Renal cortical epithelial cell (primary cell): ENCODE results near the gene C3orf80. TPM values are rescaled to one million over a fixed set of nuclear protein-coding genes. Genes with fewer than 3 reads are reported as not detected.
"Not testable (repeated sequence)": the region's sequence is repeated elsewhere in the genome, so short reads cannot be mapped to it uniquely, and the experiment has no call there.

ENCODE experiments used
- DNase-seq: peaks from one replicate; pipeline ENCODE4 v3.0.0-alpha.2; 2011; ENCODE audit warnings: low read depth
- total RNA-seq: library from RNA; depleted of rRNA; stranded (reverse); fragments of >200 nt; gene quantifications from 2 replicates; pipeline ENCODE4 v1.2.3, GENCODE V29; 2014

C3orf80 gene
- total RNA-seq, 1 donor from 2014 or later: not detected

DNA sequence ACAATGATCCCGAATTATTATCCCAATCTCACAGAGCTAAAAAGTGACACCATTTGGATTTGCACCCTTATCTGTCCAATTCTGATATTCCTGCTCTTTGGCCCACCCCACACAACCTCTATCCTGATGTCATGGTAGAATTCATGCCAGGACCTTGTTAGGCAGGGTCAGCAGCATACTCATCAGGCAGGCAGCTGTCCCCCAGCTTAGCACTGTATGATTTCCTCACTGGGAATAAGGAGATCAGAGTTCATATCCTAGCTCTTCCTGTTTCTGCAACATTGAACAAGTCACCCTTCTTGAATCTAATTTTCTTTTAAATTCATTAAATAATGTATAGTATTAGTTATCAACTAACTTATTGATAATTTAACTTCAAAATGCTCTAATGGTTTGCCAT lies 12.0 kb upstream of the C3orf80 start:
- no peak for DNase-seq

DNA sequence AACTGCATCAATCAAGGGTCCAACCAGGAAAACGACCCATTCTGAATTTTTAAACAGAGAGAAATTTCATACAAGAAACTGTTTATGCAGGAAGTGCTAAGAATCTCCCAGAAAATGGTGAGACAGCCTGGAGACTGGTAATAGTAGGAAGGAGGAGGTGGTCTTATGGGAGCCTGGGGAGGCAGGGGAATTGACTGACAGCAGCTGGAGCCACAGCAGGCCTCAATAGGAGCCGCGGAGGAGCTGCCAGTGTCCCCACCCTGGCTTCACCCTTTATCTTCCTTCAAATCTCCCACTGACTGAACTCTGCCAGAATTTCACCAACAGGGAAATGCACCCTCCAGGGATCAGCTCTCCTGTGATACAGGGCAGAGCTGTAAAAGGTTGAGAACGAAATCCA lies 7.5 kb upstream of the C3orf80 start:
- DNase-seq: no peak

DNA sequence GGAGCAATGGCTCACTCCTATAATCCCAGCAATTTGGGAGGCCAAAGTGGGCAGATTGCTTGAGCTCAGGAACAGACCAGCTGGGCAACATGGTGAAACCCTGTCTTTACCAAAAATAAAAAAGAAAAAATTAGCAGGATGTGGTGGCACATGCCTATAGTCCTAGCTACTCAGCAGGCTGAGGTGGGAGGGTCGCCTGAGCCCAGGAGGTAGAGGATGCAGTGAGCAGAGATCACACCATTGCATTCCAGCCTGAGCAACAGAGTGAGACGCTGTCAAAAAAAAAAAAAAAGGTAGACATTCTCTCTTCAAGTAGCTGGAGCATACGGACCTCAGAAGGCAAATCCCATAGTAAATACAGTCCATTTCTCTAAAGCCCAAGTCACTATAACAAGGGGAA lies 7.1 kb upstream of the C3orf80 start:
- DNase-seq: no peak

DNA sequence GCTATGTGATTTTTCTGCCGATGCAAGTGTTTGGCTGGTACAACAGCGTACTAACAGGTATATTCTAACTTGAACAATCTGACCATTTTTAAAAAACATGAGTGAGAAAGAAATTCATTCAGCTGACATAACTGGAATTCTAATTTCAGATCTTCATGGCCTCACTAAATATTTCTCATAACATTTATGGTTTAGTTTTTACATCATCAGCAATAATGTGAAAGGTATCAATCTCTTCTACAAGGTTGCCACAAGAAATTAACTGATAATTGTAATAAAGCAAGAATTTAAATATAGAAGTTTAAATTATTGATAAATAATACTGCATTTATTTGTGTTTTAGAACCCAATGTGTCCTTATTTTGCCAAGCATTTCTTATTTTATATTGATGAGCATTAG lies 5.2 kb upstream of the C3orf80 start:
- DNase-seq: no peak

DNA sequence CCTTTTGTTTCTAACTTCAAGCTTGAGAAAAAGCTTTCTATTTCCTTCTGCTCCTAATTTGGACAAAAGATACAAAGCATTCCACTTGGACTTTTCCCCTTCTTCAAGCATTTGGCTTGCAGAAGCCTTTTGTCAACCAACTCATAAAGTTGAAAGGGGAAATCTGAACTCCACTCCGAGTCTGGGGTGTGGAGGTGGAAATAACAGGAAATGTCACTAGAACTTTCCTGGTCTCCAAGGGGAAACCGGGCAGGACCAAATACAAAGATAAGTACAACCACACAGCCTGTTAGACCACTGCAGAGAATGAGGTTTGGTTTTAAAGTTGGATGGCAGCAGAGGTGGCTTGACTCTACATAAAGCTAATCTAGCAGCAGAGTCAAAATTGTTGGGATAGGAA lies 4.2 kb upstream of the C3orf80 start:
- DNase-seq: no peak

DNA sequence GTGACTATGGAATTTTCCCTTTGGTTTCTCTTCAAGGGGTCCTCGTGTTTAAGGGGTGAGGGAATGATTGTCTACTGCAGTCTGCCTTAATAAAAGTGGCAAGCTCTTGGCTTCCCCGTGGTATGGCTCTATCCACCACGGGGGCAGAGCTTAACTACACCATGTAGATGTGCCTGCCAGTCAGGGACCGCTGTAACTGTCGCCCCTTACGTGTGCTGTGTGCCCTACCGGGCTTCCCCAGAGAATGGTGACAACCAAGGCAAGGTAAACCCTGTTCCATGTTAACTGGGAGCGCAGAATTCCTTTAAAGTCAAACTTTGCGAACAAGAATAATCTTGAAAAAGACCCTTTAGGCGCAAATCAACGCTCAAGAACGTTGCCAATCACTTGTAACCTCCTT lies 966 bp upstream of the C3orf80 start:
- no peak for DNase-seq

DNA sequence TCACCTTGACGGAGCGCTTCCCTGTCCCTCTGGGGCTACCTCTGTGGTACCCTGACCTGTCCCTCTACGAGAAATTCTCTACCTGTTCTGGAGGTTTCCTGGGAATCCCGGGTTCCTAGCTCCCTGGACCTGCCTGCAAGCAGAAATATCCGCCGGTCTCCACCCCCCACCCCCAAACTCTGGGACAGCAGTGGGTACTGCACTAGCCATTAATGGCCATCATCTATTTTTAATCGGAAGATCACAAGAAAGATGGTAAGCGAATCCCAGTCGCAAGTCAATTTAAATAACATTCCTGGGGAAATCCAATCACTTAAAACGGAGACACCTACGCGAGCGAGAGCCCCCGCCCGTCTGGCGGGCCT lies 429 bp upstream of the C3orf80 start:
- DNase-seq: no peak

DNA sequence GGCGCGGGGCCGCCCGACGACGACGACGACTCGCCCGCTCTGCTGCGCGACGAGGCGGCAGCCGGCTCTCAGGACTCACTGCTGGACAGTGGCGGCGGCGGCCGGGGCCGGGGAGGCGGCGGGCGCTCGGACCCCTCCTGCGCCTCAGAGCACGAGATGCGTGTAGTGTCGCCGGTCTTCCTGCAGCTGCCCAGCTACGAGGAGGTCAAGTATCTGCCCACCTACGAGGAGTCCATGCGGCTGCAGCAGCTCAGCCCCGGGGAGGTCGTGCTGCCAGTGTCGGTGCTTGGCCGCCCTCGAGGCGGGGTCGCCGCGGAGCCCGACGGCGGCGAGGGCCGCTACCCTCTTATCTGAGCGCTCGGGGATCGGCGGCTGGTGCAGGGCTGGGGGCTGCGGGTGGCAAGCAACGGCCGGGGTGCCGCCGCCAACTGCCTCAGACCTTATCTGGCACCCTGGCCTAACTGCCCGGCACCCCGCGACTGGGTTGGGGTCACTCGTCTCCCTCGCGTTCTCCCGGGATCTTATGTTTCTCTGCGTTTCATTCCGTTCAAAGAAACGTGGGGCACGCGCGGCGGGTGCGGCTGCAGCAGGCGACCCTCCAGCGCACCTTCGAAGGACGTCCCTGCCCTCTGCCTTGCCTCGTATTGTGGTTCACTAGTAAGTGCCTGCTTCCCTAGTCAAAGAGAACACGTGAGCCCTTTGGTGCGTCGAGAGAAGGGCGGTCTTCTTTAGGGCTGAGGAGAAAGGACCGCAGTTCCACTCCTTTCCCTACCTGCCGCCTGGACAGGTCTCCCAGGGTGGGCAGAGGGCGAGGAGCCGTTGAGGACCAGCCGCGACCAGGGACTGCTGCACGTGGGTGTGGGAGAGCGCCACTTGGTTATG lies 1.0 kb downstream of the C3orf80 start:
- DNase-seq: no peak

DNA sequence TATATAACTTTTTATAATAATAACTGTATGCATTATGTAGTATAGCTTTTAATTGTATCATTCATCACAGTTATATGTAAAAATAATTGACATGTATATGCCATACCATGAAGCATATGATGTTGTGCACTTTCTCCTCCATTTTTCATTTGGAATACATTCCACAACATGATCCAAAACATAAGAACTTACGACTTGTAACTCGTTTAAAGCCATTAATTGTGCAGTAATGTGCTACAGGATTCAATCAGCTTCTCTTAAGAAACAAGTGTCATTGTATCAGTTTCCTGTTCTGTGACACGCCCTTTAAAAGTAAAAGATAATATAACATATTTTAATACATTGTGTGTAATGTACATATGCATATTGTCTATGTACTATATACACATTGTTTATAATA lies 2.2 kb downstream of the C3orf80 start:
- no peak for DNase-seq

DNA sequence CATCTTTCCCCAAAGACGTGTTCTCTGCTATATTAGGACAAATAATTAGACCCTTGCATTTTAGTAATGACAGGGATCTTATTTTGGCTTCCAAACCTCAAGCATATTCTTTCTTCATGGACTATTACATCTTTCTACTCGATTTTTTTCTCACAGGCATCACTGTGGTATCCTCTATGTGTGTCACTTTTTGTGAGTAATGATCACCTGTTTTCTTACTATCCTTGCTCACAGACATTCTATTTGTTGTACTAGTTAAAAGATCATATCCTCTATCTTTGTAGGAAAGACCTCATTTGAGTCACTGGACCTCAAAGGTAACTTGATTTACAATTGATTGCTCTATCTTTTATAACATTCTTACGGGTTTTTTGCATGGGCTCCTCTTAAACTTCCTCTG lies 6.8 kb downstream of the C3orf80 start:
- no peak for DNase-seq

DNA sequence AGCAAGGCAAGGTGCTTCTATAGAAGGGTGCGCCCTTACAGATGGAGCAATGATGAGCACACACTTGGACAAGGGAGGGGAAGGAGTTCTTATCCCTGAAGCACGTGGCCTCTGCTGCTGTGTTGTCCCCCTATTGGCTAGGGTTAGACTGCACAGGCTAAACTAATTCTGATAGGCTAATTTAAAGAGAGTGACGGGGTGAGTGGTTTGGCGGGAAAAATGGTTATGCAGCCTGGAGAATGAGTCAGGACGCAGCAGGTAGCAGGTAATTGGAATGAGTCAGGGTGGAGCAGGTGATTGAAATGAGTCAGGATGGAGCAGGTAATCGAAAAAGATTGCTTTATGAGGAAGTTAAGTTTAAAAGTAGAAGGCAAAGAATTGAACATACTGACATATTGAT lies 15.5 kb downstream of the C3orf80 start:
- DNase-seq: not testable (repeated sequence)

DNA sequence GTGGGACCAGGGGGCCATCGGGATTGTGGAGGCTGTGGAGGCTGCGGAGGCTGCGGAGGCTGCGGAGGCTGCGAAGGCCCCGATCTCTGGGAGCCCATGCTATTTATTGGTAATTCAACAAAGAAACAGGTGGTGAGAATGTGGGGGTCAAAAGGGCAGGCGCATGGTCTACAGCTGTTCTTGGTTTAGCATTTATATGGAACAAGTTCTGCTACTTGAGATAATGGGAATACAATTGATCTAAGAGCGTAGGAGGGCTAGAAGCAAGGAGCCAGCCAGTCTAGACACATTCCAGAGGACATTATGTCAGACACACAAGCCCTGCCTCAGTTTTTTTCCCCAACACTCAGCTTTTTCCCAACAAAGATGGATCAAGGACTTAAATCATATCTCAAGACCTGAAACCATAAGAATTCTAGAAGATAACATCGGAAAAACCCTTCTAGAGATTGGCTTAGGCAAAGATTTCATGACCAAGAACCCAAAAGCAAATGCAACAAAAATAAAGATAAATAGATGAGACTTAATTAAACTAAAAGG lies 20.1 kb downstream of the C3orf80 start:
- no peak for DNase-seq

DNA sequence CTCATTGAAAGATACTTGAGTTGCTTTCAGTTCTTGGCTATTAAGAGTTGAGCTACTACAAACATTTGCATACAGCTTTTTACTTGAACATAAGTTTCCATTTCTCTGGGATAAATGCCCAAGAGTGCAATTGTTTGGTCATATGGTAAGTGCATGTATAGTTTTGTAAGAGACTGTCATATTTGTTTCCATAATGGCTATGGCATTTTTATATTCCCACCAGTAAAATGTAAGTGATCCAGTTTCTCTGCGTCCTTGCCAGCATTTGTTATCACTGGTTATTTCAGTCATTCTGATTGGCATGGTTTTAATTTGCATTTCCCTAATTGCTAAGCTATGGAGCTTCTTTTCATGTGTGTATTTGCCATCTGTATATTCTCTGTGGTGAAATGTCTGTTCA lies 22.5 kb downstream of the C3orf80 start:
- no peak for DNase-seq

DNA sequence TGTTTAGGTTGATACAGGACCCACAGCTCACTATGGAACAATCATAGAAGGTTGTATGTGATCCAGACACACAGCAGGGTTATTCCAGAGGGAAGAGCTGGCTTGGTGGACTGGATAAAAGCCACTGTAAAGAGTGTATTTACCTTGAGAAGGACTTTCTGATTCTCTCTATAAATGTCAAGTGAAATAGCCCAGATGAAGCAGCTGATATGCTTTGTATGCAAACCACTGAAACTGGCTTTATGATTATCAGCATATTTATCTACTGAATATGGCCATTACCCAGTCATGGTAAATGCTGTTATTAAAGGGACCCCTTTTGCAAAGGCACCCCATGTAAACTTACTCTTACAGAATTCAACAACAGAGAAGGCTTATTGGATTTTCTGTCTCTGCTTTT lies 28.1 kb downstream of the C3orf80 start:
- DNase-seq: no peak

DNA sequence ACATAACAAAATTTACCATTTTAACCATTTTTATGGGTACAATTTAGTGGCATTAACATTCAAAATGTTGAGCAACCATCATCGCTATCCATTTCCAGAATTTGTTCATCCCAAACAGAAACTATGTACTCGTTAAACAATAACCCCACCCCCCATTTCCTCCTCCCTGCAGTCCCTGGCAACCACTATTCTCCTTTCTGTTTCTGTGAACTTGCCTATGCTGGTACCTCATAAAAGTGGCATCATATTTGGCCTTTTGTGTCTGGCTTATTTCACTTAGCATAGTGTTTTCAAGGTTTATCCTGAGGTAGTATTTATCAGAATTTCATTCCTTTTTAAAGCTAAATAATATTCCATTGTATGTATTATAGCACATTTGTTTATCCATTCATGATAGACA lies 32.4 kb downstream of the C3orf80 start:
- no peak for DNase-seq

DNA sequence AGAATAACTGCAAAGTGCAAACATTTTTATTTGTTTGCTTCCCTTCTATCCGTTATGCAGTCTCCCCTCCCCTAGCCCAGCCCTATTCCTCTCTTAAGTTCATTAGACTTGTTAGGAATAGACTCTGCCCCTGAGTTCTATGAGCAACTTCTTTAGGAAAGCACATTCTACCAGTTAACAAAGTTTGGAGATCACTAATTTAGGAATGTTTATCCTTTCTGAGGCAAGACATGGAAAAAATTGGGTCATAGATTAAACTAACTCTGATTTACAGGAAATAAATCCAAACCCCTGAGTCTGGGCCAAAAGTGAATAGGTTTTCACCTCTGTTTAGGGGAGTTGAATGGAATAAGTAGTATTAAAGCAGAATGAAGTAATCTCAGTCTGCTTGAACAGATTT lies 34.4 kb downstream of the C3orf80 start:
- DNase-seq: no peak

DNA sequence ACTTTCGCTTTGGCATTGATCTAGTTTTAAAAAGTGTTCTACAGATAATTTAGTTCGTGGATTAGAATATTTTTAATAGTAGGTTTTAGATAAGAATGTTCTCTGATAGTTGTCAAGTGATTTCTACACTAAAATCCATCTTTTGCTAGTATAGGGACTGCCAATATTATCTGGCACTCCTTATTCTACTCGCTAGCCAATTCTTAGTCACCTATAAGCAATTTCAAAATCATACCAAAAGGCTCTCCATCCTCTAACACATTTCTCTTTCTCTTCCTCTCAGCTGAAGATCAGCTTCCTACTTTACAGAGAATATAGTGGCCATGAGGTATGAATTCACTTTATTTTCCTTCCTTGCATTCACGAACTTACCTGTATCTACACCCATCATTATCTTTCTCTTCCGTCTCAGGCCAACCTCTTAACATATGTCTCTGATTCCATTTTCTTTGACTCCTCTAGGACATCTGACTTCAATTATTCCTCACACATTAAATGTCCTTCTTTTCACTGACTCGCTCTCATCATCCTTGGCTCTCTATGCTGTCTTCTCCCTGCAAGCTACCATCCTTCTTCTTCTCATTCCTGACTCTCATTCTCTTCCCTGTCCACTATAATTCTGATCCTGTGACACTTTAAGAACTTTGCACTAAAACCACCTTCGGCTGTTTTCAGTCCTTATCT lies 35.5 kb downstream of the C3orf80 start:
- DNase-seq: no peak

DNA sequence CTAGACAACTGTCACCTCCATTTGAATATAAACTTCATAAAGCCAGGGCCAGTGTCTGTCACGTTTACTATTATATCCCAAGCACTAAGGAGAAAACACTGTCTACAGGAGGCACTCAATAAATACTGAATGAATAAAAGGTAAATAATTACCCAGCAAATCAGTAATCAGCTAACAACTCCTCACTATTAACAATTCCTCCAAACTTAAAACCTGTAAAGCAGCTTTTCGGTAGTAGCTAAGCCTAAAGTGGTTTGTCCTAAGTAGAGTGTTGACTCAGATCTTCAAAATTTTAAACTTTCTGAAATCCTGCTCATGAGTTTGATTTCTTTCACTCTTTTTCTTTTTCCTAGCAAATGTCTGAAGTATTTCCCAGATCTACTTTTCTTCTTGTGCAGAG lies 39.9 kb downstream of the C3orf80 start:
- no peak for DNase-seq

Other genes starting within 250 kb of the C3orf80 start
- gene IL12A, start 236.6 kb upstream of the C3orf80 start, total RNA-seq: 1.0 TPM in 1 of 2 replicates, not detected in the other
- gene IFT80, start 173.8 kb downstream of the C3orf80 start, total RNA-seq: 66.2 and 81.8 TPM in 2 replicates
- 32.3 and 39.8 TPM in 2 replicates for gene SMC4, start 174.2 kb downstream of the C3orf80 start, total RNA-seq
- 18.8 and 35.3 TPM in 2 replicates for gene TRIM59, start 224.4 kb downstream of the C3orf80 start, total RNA-seq